Upper lobe of right lung (tissue), 1 donor: ENCODE measurements around the gene PSPN. TPM values are rescaled to one million over a fixed set of nuclear protein-coding genes. Genes with fewer than 3 reads are reported as not detected.

Experiments
- ATAC-seq: fragments of 200-7000 bp; cut with Tn5 transposase; one replicate; pipeline ENCODE4 v1.9.1; 2020; ENCODE audit warnings: mild to moderate bottlenecking, moderate library complexity
- DNase-seq: peaks from one replicate; pipeline ENCODE4 v3.0.0-alpha.2; 2020
- H3K27ac ChIP-seq: fragments of 200-600 bp; one replicate; pipeline ENCODE4 v1.8.0; 2022
- H3K27me3 ChIP-seq: fragments of 200-600 bp; one replicate; pipeline ENCODE4 v1.8.0; 2022; ENCODE audit warnings: mild to moderate bottlenecking
- H3K36me3 ChIP-seq: fragments of 200-600 bp; one replicate; pipeline ENCODE4 v1.8.0; 2022
- H3K4me1 ChIP-seq: fragments of 200-600 bp; one replicate; pipeline ENCODE4 v1.8.0; 2022
- H3K4me3 ChIP-seq: fragments of 200-600 bp; one replicate; pipeline ENCODE4 v1.8.0; 2022; ENCODE audit warnings: mild to moderate bottlenecking
- H3K9me3 ChIP-seq: fragments of 200-600 bp; one replicate; pipeline ENCODE4 v1.8.0; 2022
- CTCF ChIP-seq: fragments of 200-600 bp; IDR thresholded peaks from one replicate; pipeline ENCODE4 v1.8.0; 2022; ENCODE audit warnings: antibody characterized with exemption
- intact Hi-C: fragments of 100-400 bp; cut with DNase I; formaldehyde crosslinking; loops from one replicate; pipeline ENCODE4 v1.11.0; 2022
- microRNA-seq: library from miRNA; unstranded; fragments of <30 nt; microRNA quantifications from one replicate; pipeline ENCODE4 v1.2.0, GENCODE V29; 2020; ENCODE audit warnings: borderline microRNAs expressed
- total RNA-seq: library from RNA; stranded (reverse); fragmentation: NEBNext Ultra II Directional; extraction: Animal tissue kit (Norgen Biotek cat#: 25700); gene quantifications from one replicate; pipeline ENCODE4 v1.2.1, GENCODE V29; 2021
- donor health status: DM: no; HTN: yes; CAD: no; lungs with severe emphysema.

Gene PSPN
- total RNA-seq, 1 donor from 2014 or later = 1.7 TPM

DNA sequence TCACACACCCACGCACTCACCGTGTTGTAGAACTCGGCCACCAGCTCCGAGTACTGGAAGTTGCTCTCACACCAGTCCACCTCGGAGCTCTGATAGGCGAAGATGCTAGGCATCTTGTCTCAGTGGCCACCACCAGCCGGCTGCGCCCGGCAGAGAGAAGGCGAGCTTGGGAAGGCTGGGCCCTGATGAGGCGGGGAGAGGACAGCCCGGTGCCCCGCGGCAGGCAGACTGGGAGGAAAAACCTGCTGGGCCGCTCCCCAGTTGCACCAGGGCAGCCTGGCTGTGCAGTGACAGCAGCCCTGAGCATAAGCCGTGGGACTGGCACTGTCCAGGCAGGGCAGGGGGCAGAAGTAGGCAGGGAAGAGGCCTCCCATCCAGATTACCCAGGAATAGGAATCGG, 42.3 kb downstream of the PSPN start, which contains the start of gene ACER1:
Gene ACER1, minus strand, starts transcription at position 174 of the 400 bp plus-strand sequence. Its CDS starts 61 bp downstream, at position 113.
- H3K4me1 ChIP-seq = no peaks in the 10 kb centered on the region
- DNase-seq = no peak

GRCh38 chr19:6326815-6327214, 48.9 kb downstream of the PSPN start:
- no peaks in the 10 kb centered on the region for H3K9me3 ChIP-seq
- no peak overlapping the region for H3K27ac ChIP-seq
- no peak overlapping the region for H3K4me3 ChIP-seq
- intact Hi-C loops = no loop called here
- no peaks in the 10 kb centered on the region for H3K36me3 ChIP-seq
- H3K27me3 ChIP-seq = peaks cover 3% of the 10 kb centered on the region
- no peak for ATAC-seq
- no peak for DNase-seq
- no peaks in the 10 kb centered on the region for H3K4me1 ChIP-seq
- TF ChIP-seq CTCF = no peak

More for the DNA sequence above, 42.3 kb downstream of the PSPN start, which contains the start of gene ACER1:
- no peak for TF ChIP-seq CTCF
- ATAC-seq = no peak
- H3K9me3 ChIP-seq = no peaks in the 10 kb centered on the region
- intact Hi-C loops = no loop called here
- no peaks in the 10 kb centered on the region for H3K36me3 ChIP-seq
- H3K4me3 ChIP-seq = no peak within 1 kb of the TSS
- no peak within 1 kb of the TSS for H3K27ac ChIP-seq
- H3K27me3 ChIP-seq = no peaks in the 10 kb centered on the region

- Histone ChIP-seq H3K9me3 (no peaks in the 10 kb centered on the region), H3K4me3 (no peak overlapping the region), H3K4me1 (no peaks in the 10 kb centered on the region), H3K27ac (no peak overlapping the region), H3K27me3 (peaks cover 3% of the 10 kb centered on the region), H3K36me3 (no peaks in the 10 kb centered on the region)
- intact Hi-C loops = no loop called here
- ATAC-seq = no peak
- DNase-seq = no peak
- TF ChIP-seq CTCF = no peak
Measured at GRCh38 chr19:6325614-6326013, 50.1 kb downstream of the PSPN start.

Small RNAs within 50 kb of the gene (microRNA-seq; reads per million reads assigned to microRNA genes)
- gene MIR3940 (1.2 reads per million), gene MIR6790 (not detected), gene MIR6885 (not detected)

Other genes starting within 250 kb of the PSPN start
- gene ACSBG2, start 240.3 kb downstream of the PSPN start, total RNA-seq = not detected
- gene MLLT1, start 96.0 kb downstream of the PSPN start, total RNA-seq = 73.4 TPM
- not detected for gene ACER1, start 42.3 kb downstream of the PSPN start, total RNA-seq
- gene CLPP, start 14.4 kb downstream of the PSPN start, total RNA-seq = 57.7 TPM
- gene ALKBH7, start 3.1 kb downstream of the PSPN start, total RNA-seq = 57.2 TPM
- 47.4 TPM for gene GTF2F1, start 17.2 kb upstream of the PSPN start, total RNA-seq
- 186 TPM for gene KHSRP, start 48.9 kb upstream of the PSPN start, total RNA-seq
- not detected for gene SLC25A41, start 57.8 kb upstream of the PSPN start, total RNA-seq
- 51.4 TPM for gene SLC25A23, start 83.9 kb upstream of the PSPN start, total RNA-seq
- gene CRB3, start 88.3 kb upstream of the PSPN start, total RNA-seq = 48.4 TPM
- gene DENND1C, start 105.9 kb upstream of the PSPN start, total RNA-seq = 8.7 TPM
- gene TUBB4A, start 126.4 kb upstream of the PSPN start, total RNA-seq = 0.58 TPM
- gene TNFSF9, start 155.1 kb upstream of the PSPN start, total RNA-seq = 7.4 TPM
- gene CD70, start 215.2 kb upstream of the PSPN start, total RNA-seq = 1.7 TPM